GM20431 (cell line): ENCODE data around the gene WASL.
"Not testable (repeated sequence)": the region's sequence is repeated elsewhere in the genome, so short reads cannot be mapped to it uniquely, and the experiment has no call there.

Experiments
- in situ Hi-C: fragments of 300-500 bp; cut with MseI, MboI; formaldehyde crosslinking; loops from one replicate; pipeline ENCODE4 v1.15.0; 2020; ENCODE audit warnings: low sequenced_read_pairs; ENCODE audit not compliant: unreplicated experiment

WASL gene

DNA sequence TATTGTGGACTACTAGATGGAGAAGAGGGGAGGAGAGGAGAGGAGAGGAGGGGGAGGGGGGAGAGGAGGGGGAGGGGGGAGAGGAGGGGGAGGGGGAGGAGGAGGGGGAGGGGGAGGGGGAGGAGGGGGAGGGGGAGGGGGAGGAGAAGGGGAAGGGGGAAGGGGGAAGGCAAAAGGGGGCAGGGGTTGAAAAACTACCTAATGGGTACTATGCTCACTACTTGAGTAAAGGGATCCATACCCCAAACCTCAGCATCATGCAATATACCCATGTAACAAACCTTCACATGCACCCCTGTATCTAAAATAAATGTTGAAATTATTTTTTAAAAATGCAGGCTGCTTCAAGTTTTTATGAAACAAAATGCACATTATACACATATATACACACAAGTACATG, 108.2 kb downstream of the WASL start:
- in situ Hi-C loops: no loop called here

DNA sequence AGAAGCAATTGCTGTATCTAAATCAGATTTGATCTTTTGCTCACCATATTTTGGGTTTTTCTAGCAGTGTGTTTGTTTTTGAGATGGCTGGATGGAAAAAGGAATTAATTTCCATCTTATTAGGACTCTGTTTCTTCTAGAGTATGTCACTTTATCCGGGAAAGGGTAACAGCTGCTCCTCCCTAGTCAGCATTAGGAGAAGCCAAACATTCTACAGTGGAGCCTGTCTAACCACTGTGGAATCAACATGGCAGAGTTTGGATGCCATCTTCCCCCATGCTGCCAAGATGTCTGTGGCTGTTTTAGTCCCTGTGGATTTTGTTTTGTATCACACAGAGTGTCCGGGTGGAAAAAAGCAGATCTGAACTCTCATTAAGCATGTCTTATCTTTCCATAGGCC, 109.2 kb downstream of the WASL start:
- in situ Hi-C loops: no loop called here

DNA sequence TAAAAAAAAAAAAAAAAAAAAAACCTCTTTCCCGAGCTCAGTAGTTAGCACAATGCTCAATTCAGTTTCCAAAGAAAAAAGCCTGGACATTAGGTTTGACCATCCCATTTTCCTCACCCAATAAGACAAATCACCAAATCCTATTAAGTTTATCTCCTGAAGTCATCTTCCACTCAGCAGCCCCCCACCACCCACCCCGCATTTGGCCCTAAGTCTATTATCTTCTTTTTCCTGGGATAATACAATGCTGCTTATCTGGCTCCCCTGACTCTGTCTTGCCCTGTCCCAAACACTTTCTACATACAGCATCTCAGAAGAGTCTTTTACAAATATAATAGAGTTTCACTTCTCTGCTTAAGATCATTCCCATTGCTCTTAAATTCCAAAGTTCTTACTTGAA, 110.9 kb downstream of the WASL start:
- in situ Hi-C loops: no loop called here

DNA sequence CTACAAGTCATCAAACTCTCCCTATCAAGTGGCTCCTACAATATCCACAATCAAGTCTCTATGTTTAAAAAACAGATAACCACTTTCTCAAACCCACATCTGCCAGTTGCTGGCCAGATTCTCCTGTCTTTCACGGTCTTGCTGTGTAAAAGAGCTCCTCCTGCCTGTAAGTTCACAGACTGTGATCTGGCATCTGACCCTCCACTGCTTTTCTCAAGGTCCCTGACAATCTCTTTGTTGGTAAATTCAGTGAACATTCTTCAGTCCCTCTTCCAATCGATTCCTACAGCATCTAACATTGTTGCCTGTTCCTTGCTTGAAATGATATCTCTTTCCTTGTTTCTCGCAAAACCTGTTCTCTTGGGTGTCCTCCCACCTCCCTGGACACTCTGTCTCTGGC, 111.6 kb downstream of the WASL start:
- in situ Hi-C loops: no loop called here

DNA sequence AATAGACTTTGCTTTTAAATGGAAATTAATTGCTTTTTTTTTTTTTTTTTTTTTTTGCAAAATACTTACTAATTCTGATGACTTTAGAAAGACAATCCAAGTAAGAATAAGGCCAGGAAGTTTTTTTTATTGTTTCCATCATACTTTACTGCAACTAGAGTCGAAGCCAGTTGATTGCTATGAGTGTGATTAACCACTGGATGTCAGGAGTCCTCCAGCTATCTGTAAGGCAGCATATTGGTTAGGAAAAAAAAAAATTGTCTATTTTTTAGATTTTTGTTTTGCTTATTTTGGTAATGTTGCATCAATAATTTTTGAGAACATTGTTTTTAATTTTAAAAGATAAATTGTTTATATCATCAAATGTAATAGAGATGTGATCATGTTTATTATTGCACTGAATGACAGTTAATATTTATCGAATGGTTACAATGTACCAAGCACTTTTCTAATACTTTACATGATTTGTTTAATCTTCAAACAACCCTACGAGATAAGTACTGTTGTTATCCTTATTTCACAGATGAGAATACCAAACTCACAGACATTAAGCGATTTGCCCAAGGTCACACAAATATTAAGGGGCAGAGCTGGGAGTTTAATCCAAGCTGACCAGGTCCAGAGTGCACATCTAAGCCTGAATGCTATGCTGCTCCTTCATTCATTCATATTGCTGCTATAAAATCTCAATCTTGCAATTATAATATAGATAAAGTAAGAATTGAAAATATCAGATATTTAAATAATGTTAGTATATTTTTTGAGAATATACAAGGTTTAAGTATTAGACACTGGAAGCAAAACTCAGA, 113.0 kb downstream of the WASL start:
- in situ Hi-C loops: no loop called here

DNA sequence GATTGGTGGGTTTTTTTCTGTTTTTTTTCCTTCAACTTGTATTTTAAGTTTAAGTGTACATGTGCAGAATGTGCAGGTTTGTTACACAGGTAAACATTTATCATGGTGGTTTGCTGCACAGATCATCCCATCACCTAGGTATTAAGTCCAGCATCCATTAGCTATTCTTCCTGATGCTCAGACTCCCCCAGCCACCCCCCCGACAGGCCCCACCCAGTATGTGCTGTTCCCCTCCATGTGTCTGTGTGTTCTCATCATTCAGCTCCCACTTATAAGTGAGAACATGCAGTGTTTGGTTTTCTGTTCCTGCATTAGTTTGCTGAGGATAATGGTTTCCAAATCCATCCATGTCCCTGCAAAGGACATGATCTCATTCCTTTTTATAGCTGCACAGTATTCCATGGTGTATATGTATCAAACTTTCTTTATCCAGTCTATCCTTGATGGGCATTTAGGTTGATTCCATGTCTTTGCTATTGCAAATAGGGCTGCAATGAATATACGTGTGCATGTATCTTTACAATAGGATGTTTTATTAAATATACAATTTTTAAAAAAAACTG, 114.7 kb downstream of the WASL start:
- in situ Hi-C loops: not testable (repeated sequence)

DNA sequence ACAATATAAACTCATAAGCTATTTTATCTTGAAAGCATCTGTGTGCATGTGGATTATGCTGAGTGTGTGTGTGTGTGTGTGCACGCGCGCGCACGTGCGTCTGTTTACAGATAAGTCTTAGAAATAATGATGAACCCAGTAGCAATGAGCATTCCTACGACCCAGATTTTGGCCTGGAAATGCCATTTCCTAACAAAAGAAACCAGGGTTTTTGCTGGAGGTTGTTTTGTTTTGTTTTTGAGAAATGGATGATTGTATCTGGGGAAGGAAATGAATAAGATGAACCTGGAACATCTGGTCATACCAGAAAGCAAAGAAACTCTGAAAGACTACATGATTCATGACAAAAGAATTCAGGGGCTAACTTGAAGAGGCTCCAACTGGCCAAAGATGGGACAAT, 115.2 kb downstream of the WASL start:
- in situ Hi-C loops: no loop called here

DNA sequence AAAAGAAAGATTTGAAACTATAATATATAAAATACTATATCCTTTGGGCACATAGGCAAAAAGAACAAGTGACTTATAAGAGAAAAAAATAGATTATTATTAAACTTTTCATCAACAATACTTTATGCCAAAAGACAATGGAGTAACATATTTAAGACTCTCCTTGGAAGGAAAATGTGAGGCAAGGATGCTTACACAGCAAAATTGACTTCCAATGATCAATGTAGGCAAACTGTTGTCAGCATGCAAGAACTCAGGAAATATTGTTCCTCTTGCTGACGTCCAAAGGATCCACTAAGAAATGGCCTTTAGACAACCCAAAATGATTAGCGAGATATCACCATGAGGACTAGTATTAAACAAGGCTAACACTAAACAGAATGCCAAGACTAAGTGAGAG, 116.0 kb downstream of the WASL start:
- in situ Hi-C loops: no loop called here
